HG02938 (cell line): ENCODE data around the gene VMP1.
"Not testable (repeated sequence)": the region's sequence is repeated elsewhere in the genome, so short reads cannot be mapped to it uniquely, and the experiment has no call there.

Experiments
- ATAC-seq: cut with Tn5 transposase; IDR thresholded peaks from one replicate; pipeline ENCODE4 v1.9.1; 2021; ENCODE audit warnings: mild to moderate bottlenecking, moderate library complexity; ENCODE audit not compliant: unreplicated experiment

The VMP1 gene

GRCh38 chr17:59753522-59754467, 46.3 kb downstream of the VMP1 start:
- ATAC-seq = peak; percentile 54

DNA sequence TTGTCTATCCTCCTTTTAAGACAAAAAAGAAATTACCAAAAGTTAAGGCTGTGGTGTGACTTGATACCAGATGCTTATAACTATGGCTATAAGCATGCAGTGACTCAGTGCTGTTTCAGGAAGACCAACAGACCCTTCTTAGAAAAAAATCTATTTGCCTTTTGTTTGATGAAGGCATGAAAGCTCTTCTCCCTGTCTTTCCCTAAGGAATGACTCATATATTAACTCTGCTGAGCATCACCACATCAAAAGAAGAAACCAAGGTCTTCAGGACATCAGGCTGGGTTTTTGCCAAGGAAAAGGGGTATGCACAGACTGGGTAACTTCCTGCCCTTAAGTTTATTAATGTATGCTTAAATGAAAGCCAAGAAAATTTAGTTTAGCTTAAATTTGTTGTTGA, 47.1 kb downstream of the VMP1 start:
- no peak for ATAC-seq

DNA sequence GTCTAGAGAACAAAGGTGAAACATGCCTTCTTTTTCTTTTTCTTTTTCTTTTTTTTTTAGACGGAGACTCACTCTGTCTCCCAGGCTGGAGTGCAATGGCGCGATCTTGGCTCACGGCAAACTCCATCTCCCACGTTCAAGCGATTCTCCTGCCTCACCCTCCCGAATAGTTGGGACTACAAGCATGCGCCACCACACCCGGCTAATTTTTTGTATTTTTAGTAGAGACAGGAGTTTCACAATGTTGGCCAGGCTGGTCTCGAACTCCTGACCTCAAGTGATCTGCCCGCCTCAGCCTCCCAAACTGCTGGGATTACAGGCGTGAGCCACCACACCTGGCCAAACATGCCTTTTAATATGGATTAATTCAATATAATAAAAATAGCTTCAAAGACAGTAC, 47.6 kb downstream of the VMP1 start:
- ATAC-seq = not testable (repeated sequence)

DNA sequence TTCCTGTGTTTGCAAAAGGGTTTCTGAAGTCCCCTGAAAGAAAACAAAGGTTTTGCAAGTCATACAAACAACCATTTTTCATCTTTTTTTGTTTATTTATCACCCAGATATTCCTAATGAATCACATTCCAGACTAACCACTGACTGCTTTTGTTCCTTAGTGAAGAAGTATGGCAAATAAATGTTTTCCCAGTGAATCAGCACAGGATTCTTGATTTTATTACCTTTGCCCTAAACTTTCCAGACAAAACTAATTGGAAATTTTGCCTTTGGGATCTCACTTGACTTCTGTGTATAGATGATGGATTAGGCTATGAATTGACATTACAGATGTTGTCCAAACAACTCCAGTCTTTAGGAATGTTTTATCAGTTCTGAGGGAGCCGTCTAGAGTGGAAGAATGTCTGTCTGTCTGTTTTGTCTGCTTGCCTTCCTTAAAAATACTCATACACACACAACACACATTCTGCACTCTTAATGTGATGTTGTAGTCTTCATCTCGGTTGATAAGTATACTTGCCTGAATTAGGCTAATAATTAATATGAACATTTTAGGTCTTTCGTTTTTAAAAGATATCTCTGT, 48.9 kb downstream of the VMP1 start:
- ATAC-seq = no peak

DNA sequence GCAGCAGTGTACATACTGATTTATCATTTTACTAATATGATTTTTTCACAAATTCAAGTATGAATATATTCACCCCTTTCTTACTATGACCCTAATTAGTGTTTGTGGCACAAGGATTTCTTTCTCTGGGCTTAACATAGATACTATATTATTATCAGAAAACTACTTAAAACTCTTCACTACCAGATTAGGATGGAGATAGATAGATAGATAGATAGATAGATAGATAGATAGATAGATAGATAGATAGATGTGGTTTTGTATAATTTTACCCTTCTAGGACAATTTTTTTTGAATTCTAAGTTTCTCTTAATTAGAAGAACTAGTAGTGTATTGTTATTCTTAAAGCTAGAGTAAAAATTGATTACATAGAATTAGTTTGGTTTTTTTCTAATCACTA, 49.6 kb downstream of the VMP1 start:
- ATAC-seq = no peak

DNA sequence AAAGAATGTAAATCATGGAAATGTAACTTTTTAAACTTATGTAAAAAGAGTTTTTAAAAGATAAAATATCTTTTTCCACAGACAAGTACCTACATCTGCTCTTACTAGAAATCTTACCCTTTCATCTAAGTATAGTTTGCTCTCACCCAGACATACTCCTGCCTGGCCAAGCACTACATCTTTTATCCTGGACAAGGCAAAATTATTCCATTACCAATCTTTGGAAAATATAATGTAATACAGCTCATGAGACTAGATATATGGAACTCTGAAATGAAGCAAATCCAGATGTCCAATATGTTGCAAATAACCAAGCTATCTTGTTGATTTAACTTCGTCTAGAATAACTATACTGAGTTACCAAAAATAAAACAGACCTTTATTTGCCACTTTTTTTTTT, 50.0 kb downstream of the VMP1 start:
- ATAC-seq = no peak

DNA sequence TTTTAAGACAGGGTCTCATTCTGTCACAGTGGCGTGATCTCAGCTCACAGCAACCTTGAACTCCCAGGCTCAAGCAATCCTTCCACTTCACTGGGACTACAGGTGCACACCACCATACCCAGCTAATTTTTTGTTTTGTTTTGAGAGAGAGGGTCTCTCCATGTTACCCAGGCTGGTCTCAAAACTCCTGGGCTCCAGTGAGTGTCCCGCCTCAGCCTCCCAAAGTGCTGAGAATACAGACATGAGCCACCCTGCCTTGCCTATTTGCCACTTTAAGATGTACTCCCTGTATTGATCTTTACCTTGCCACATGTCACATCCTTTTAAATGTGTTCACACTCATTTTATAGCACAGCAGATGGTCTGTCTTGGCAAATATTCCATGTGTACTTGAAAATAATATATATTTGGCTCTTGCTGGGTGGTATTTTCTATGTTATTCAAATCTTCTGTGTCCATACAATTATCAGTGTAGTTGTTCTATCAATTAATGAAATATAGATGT, 50.5 kb downstream of the VMP1 start:
- ATAC-seq = no peak

GRCh38 chr17:59758998-59759651, 51.7 kb downstream of the VMP1 start:
- not testable (repeated sequence) for ATAC-seq

DNA sequence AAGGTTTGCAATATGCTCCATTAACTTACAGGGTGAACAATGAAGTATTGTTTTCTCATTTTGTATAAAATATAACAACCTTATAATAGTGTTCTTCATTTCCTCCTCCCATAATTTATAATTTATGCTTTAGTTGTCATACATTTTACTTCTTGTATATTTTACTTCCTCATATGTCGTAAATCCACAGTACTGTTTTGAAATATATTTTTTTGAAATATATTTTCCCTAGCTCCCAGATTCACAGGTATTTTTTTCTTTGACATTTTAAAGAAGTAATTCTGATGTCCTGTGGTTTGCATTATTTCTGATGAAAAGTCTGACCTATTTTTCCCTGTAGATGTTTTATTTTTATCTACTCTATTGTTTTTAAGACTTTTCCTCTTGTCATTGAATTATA, 52.7 kb downstream of the VMP1 start:
- ATAC-seq = no peak

DNA sequence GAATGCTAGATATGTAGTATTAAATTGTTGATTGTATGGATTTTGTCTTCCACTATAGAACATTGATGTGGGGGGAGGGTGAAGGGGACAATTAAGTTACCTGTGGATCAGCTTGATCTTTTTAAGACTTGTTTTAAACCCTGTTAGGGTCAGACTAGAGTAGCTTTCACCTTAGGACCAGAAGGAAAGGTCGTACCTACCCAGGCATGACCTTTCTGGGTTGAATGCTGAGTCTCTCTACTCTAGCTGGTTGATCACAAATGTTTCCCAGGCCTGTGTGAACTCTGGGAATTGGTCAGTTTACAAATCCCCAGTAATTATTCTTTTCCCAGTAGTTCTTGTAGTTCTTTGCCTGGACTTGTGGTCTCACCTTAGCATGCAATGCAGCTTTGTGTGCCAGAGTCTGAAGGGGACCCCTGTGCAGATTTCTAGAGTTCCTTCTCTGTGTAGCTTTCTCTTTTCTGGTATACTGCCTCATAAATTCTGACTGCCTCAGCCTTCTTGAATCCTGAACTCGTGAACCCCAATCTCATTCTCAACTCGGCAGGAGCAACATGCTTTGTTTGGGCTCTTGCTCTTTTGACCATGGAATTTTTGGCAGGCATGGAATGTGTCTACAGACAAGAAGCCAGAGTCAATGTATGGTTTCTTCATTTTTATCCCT, 54.1 kb downstream of the VMP1 start:
- ATAC-seq = no peak

DNA sequence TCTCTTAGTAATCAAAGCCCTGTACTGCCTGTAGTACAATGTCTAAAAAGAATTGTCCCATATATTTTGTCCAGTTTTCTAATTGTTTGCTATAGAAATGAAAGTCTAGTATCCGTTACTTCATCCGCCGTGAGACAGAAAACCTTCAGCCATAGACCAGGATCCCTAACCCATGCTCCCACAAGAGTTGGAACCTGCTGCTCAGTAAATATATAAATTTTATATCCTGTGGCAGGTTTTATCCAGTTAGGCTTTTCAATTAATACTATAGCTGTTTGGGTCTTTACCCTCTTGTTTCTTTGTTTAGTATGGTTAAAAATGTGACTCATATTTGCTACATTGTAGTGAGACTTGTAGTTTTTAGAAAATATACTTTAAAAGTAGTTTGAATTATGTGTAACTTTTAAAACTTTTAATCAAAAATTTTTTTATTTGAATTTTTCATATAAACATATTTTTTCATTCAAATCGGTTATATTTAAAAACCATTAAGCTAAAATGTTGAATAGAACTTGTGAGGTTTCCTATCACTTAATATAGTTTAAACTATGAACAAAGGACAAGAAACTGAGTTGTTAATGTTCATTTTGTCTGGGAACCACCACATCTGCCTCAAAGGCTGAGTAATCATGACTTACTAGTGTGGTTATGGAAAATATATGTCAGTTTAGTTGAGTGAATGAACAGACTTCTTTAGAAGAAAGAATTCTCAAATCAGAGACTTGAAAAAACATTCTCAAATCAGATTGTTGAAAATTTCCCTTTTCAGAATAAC, 54.8 kb downstream of the VMP1 start:
- ATAC-seq = no peak

DNA sequence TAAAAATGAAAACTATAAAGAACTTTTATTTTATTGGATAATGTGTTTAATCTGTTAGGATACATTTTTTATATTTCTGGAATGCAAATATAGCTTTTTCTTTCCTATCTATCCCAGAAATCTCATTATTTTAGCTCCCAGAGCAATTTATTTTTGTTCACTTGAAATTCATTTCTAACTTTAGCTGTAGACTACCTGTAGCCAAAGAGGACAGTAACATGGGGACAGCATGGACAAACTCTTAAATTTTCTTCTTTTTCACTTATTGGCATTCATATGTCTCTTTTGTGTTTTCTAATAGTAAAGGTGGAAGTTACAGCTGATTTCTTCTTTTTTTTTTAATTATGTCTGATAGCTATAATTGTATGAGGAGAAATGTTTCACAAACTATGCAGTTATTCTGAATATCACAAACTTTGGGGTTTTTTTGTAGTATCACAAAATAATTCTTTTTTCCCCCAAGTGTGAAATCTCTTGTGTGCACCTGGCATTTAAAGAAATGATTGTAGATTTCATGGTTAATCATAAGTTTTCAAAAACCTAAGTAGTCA, 55.4 kb downstream of the VMP1 start:
- ATAC-seq = no peak

DNA sequence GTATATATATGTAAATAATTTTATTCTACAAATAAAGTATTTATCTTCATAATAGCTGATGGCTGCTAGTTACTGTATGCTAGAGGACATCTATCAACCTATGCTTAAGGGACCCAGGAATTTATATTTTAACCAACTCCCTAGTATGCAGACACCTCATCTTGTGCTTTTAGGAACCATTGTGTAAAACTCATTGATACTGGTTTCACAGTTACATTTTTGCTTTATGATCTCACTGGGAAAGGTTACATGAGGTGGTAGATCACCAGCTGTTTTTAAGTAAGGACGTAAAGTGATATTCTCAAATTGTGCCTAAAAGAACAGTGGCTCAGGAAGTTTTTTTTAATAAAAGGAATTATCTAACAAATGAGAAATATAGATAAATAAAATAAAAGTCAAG, 56.4 kb downstream of the VMP1 start:
- ATAC-seq = no peak

- ATAC-seq = no peak
Observed at GRCh38 chr17:59764292-59764741, 56.9 kb downstream of the VMP1 start.

DNA sequence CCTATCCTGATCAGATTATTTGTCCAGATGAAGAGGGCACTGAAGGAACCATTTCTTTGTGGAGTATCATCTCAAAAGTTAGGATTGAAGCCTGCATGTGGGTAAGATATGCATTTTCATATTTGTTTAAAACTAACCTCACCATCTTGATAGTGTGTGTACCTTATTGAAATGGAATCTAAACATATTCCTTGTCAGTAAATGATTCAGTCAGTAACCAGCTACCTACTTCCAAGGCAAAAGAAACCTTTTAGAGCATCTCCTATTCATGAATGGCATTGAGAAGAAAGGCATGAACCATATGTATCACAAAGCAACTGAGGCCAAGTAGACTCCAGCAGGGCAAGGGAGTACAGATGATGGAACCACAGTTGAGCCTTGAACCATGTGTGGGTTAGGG, 57.6 kb downstream of the VMP1 start:
- no peak for ATAC-seq

DNA sequence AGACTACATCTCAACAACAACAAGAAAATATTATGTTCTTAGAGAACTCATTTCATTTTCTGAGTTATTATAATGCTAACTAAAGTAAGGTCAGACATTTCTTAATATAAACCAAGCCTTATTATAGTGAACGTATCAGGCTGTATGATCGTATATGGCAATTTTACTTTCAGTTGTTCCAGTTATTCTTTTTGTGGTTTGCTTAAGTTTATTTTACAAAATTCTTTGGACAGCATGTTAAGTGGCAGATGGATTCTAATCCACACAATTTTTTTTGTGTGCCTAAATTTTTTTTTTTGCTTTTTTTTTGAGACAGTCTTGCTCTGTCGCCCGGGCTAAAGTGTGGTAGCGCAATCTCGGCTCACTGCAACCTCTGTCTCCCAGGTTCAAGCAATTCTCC, 59.0 kb downstream of the VMP1 start:
- no peak for ATAC-seq

DNA sequence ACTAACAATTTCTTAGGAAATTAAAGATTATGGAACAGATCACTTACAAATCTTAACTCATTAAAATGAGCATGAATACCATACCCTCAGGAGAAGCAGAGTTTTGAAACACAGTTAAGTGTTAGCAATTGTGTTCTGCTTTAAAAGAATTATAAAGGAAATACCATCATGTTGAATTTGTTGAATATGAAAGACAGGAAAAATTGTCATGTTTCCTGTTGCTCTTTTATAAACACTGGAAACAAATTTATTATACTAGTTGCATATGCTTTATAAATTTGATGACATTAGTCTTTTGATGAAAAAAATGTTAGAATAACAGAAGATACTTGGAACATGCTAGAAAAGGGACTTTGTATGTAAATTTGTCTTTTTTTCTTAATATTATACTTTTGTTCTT, 59.7 kb downstream of the VMP1 start:
- no peak for ATAC-seq

GRCh38 chr17:59769887-59770286, 62.4 kb downstream of the VMP1 start:
- ATAC-seq = no peak

DNA sequence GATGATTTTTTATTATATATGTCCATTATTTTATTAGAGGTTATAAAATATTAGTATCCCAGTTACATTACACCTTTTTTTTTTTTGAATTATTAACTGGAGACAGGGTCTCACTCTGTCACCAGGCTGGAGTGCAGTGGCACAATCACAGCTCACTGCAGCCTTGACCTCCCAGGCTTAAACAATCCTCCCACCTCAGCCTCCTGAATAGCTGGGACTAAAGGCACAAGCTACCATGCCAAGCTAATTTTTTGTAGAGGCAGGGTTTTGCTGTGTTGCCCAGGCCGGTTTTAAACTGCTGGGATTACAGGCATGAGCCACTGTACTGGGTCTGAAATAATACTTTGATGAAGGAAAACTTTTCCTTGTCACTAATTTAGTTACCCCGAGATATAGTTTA, 63.6 kb downstream of the VMP1 start:
- no peak for ATAC-seq

GRCh38 chr17:59775786-59776350, 68.4 kb downstream of the VMP1 start:
- ATAC-seq = no peak
